C4-2B (cell line): Measurements from ENCODE around the gene RPS8.

Source experiments
- ZFX ChIP-seq: fragments of 450-650 bp; IDR thresholded peaks from 2 replicates; pipeline ENCODE4 v1.6.1; 2017
- TF ChIP-seq, protein P1 (sequence below): fragments of 450-650 bp; conservative IDR thresholded peaks from 2 replicates; pipeline ENCODE4 v1.5.1; 2017; ENCODE audit warnings: mild to moderate bottlenecking

GRCh38 chr1:44783697-44784093 is 8.4 kb downstream of the RPS8 start:
- TF ChIP-seq, protein P1, sequence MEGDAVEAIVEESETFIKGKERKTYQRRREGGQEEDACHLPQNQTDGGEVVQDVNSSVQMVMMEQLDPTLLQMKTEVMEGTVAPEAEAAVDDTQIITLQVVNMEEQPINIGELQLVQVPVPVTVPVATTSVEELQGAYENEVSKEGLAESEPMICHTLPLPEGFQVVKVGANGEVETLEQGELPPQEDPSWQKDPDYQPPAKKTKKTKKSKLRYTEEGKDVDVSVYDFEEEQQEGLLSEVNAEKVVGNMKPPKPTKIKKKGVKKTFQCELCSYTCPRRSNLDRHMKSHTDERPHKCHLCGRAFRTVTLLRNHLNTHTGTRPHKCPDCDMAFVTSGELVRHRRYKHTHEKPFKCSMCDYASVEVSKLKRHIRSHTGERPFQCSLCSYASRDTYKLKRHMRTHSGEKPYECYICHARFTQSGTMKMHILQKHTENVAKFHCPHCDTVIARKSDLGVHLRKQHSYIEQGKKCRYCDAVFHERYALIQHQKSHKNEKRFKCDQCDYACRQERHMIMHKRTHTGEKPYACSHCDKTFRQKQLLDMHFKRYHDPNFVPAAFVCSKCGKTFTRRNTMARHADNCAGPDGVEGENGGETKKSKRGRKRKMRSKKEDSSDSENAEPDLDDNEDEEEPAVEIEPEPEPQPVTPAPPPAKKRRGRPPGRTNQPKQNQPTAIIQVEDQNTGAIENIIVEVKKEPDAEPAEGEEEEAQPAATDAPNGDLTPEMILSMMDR: no peak
- no peak for TF ChIP-seq ZFX
